DMS114 treated with DMSO at 0.1 percent for 48 hours (cell line): ENCODE data around the gene PDE7B.

ENCODE experiments used
- DNase-seq: peaks from one replicate; lab custom pipeline; 2025; ENCODE audit not compliant: unreplicated experiment; lab: John Stamatoyannopoulos, UW

Gene PDE7B

DNA sequence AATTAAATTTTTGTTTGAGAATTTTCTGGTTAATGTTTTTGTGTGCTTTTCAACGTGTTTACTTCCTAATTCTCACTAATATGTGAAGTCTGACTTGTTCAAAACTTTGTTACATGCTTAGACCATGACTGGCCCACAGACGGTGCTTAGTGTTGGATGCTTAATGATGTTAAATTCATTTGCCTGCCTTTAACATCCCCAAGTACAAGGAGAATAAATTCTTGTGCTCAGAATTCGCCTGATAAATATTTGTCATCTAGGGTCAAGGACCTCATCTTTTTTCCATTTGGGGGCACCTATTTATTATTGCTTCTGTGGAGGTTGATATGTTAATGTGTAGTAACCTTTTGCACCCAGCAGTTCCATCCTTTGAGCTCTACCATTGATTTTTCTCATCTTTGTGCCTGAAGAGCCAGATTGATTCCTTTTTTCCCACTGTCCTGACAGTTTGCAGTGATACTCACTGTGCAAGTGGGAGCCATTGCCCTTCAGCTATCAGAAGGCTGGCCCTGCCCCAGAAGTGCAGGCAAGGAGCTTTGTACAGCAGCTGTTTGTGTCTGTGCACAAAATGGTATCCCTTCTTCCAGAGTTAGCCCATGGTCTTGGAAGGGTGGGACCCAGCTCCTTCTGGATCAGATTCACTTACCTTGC lies 170.8 kb downstream of the PDE7B start:
- no peak for DNase-seq

- DNase-seq = no peak
These were observed 173.2 kb downstream of the PDE7B start for GRCh38 chr6:136024711-136025110.

DNA sequence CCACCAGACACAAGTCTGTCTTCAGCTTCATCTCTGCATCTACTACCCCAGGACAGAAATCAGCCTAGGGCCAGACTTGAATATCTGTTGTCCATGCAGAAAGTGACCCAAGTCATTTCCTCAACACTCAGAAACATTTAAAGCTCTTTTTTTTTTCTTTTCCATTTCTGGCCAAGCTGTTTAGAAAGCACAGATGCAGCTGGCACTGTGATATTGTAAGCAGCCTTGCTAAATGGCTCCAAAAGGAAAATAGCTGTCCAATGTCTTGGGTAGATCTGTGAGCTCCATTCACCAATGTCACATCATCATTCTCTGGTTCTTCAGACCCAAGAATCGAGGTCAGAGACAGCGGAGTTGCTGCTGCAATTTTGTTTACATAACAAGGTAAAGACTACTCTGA lies 174.2 kb downstream of the PDE7B start:
- DNase-seq = no peak

DNA sequence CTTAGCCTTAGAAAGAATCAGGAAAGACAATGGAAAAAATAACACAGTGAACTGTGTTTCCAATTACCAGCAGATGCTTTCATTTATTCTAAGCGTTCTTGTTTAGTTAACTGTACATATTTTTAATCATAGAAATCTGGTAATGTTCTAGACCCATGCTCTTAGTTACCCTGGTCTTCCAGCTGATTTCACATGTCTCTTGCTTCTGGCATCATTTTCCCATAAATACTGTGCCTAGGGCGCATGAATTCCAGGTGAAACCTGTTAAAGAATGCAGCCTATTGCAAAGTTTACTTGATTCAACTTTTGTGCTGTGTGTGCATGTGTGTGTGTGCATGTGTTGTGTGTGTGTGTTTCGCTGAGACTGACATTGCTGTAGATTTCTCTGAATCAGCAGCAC lies 178.6 kb downstream of the PDE7B start:
- DNase-seq = no peak

DNA sequence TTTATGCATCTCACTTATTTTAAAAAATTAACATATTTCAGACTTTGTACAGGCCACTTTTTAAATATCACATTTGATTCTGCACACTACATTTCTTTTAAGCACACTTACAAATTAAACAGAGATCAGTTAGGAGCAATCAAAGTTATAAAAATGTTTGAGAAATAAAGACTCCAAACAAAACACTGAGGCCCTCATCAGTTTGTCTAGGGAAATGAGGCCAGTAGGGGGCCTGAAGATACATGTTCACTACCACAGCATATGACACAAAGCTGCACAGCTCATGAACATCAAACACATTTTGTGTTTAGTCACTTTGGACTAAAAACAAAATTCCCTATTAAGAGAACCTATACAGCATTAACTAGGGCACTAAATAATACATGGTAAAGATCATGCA lies 180.5 kb downstream of the PDE7B start:
- no peak for DNase-seq

DNA sequence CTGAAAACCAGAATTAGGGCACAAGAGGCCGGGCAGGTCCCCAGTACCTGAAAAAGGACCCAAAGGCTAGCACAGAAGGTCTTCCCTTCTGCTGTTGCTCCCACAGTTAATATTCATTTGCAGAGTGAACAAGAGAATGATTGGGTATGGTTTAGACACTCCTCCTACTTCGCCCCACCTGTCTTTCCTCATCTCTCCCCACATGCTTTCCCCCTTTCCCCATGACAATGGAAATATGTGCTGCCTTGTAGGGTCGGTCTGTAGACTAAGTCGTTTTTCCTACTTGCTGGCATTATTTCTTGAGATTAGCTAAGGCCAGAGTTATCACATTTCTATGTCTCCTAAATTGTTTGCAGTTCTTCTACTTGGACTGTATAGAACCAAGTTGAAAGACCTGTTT lies 181.9 kb downstream of the PDE7B start:
- DNase-seq = no peak

- DNase-seq = no peak
These were observed 182.9 kb downstream of the PDE7B start for GRCh38 chr6:136034422-136034821.

- DNase-seq = no peak
These were observed 184.0 kb downstream of the PDE7B start for GRCh38 chr6:136035378-136036070.

DNA sequence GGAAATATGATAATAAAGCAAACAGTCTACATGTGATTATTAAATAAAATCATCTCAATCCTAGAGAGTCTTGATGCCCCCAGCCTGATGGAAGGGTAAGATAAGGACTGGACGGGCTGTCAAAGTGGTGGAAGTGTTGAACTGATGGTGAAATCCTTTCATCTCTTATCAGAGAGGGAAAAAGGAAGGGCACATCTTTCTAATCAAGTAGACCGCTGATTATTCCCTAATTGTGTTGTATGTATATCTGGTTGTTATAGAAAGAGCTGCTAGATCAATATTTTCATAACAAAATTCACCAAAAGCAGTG lies 184.5 kb downstream of the PDE7B start:
- no peak for DNase-seq

DNA sequence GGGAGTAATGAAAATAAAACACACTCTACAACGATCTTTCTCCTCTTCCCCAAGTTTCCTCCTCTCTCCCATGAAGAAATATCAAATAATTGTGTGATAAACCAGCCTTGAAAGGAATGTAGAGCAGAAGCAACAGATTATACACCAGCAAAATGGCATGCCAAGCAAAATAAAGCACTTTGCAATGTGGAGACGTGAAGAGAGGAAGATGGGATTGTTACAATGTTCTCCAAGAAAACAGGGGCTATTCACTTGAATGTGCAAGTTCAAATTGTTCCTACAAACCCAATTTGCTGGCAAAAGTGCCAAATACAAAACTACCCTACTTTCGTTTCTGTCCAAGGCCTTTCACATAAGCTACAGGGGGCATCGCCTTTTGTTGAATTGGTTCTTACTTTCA lies 185.1 kb downstream of the PDE7B start:
- DNase-seq = no peak

GRCh38 chr6:136037242-136037875 lies 185.9 kb downstream of the PDE7B start:
- DNase-seq = no peak

GRCh38 chr6:136037876-136038460 lies 186.5 kb downstream of the PDE7B start:
- DNase-seq = no peak

- DNase-seq = no peak
These were observed 187.0 kb downstream of the PDE7B start for GRCh38 chr6:136038531-136038930.

DNA sequence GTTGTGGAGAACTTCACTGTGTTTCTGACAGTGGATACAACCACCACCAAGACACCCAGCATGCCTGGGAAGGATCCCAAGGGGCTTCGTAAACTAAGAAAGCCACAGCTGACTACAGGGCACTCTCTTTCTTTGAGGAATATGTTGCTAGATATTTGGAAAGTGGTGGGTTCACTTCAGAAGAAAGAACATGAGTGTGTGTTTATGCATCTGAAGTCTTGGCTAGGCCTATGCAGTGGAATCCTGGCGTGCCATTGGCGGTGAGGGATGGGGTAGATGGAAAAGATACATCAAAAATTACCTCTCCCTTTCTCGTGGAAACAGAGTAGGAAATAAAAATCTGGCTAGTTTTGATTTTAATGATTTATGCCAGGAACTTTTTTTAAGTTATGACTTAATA lies 187.7 kb downstream of the PDE7B start:
- no peak for DNase-seq

DNA sequence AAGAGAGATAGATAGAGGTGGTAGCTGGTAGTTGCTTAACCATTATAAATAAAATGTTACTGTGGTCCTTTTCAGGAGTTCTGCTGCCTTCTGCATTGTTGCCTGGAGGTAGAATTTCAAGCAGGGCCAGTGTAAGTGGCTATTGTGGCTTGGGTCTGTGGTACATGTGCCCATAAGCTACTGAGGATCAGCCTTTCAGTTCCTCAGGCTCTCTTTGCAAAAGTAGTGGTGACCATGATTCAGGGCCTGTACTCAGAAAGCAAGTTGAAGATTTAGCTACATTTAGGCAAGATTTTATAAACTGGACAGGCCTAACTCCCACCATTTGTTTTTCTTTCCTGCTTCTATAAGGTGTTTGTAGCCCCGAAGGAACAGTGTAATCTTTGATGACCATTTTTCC lies 199.0 kb downstream of the PDE7B start:
- DNase-seq = no peak

- no peak for DNase-seq
These were observed 199.8 kb downstream of the PDE7B start for GRCh38 chr6:136051140-136051775.

DNA sequence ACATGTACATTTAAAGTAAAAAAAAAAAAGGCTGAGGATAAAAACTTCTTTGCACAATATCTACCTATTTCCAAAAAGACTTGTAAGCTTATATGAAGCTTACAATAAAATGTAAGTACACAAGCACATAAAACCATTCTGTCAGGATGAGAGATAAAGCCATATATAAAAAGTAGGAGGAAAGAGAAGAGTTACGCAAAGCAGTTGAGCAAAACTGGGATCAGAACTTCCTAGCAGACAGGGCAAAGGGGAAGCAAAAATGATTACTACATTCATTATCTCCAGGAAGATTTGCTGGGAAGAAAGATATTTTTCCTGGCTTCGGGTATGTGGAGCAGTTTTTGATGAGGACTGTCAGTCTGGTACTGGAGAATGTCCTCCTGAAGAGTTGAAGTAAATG lies 200.5 kb downstream of the PDE7B start:
- DNase-seq = no peak

DNA sequence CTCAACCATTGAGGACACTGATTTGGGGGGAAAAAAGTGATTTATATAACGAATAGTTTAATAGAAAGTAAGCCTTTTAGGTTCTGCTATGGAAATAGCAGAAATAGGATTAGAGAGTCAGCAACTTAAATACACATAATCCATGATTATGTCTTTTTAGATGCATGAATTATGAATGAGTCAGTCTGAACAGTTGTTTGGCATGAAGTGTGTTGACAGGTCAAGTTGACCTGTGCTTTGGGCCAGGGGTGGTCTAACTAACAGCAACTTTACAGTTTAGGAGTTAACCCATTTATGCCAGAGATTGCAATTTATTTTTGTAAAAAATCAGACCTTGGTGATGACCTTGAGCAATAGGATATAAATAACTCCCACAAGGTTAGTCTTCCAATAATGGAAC lies 207.4 kb downstream of the PDE7B start:
- no peak for DNase-seq

- DNase-seq = no peak
These were observed 207.8 kb downstream of the PDE7B start for GRCh38 chr6:136059308-136059707.

DNA sequence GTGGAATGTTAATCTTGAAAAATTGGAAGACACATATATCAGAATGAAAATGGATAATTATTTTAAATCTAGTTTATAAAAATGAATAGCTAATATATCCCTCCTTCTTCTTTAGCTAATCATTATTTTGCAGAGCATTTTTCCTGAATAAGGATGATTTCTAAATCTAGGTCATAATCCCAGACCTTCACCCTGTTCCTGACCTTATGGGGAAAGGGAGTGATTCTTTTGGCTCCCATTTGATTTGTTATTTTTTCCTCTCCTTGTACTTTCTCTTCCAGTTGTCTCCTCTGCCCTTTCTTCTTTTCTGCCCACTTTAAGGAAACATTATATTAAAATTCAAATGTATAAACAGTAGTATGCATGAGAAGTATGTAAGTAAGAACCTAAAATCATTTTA lies 208.6 kb downstream of the PDE7B start:
- DNase-seq = no peak

GRCh38 chr6:136060759-136061158 lies 209.3 kb downstream of the PDE7B start:
- DNase-seq = no peak

DNA sequence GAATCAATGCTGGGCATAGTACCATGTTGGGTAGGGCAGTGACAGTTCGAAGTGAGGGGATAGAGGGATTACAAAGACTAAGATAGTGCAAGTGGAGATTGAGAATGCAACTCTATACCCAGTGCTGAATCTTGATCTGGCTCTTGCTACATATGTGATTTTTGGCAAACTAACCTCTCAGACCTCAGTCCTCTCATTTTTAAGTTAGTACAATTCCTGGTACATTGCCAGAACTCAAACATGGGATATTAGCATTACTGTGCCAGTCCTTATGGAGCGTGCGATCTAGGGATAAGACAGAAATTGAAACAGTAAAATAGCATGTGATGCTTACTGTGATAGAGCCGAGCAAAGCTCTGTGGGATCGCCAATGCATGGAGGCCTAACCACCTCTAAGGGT lies 210.2 kb downstream of the PDE7B start:
- DNase-seq = no peak
